IMR-90 (cell line): ENCODE measurements around the gene SPACA5.

Source experiments
- BHLHE40 ChIP-seq: fragments of 150-350 bp; IDR thresholded peaks from 2 replicates; pipeline ENCODE4 v1.6.1; 2016; ENCODE audit warnings: mild to moderate bottlenecking, low read depth, low read length
- CEBPB ChIP-seq: IDR thresholded peaks from 2 replicates; pipeline ENCODE4 v1.6.1; 2012; ENCODE audit warnings: low read depth, low read length, improper control_type of control experiment
- CHD1 ChIP-seq: IDR thresholded peaks from 2 replicates; pipeline ENCODE4 v1.6.1; 2012; ENCODE audit warnings: low read depth, low read length, improper control_type of control experiment
- CTCF ChIP-seq: conservative IDR thresholded peaks from 2 replicates; pipeline ENCODE4 v1.5.1; 2012; ENCODE audit warnings: mild to moderate bottlenecking, low read depth, low read length, improper control_type of control experiment
- FOS ChIP-seq: fragments of 150-350 bp; IDR thresholded peaks from 2 replicates; pipeline ENCODE4 v1.6.1; 2016; ENCODE audit warnings: low read depth, low read length
- MAFK ChIP-seq: IDR thresholded peaks from 2 replicates; pipeline ENCODE4 v1.6.1; 2012; ENCODE audit warnings: low read depth, low read length, improper control_type of control experiment
- POLR2A ChIP-seq: IDR thresholded peaks from 2 replicates; pipeline ENCODE4 v1.6.1; 2012; ENCODE audit warnings: mild to moderate bottlenecking, low read depth, low read length
- RAD21 ChIP-seq: IDR thresholded peaks from 2 replicates; pipeline ENCODE4 v1.6.1; 2012; ENCODE audit warnings: low read length, improper control_type of control experiment
- RFX5 ChIP-seq: IDR thresholded peaks from 2 replicates; pipeline ENCODE4 v1.8.0; 2012; ENCODE audit warnings: low read depth, mild to moderate bottlenecking, low read length, moderate library complexity
- USF2 ChIP-seq: fragments of 150-350 bp; IDR thresholded peaks from 2 replicates; pipeline ENCODE4 v1.6.1; 2017; ENCODE audit warnings: mild to moderate bottlenecking, antibody characterized with exemption, low read length, low read depth

DNA sequence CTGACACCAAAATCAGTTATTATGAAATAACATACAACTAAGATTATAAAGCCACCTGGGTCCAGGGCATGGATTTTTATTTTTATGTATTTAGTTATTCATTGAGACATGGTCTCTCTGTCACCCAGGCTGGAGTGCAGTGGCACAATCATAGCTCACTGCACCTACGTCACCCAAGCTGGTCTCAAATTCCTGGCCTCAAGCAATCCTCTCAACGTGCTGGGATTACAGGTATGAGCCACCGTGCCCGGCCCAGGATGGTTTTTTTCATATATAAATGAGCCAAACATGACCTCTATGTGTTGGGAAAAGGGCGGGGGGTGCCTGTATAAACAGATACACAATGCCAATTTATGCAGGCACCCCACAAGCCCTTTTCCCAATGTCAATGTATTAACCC, 40.1 kb downstream of the SPACA5 start:
- TF ChIP-seq CTCF: no peak
- no peak for TF ChIP-seq POLR2A
- no peak for TF ChIP-seq RAD21
- TF ChIP-seq RFX5: no peak
- no peak for TF ChIP-seq USF2
- TF ChIP-seq BHLHE40: no peak
- TF ChIP-seq MAFK: no peak
- TF ChIP-seq CEBPB: no peak
- no peak for TF ChIP-seq CHD1
- TF ChIP-seq FOS: no peak
